Measurements from ENCODE around the gene HMGCL. TPM values are rescaled to one million over a fixed set of nuclear protein-coding genes. Genes with fewer than 3 reads are reported as not detected.

The HMGCL gene
- total and polyA plus RNA-seq, 2 of the 13 experiments (the other 11 are each of a cell fraction or from before 2014, with no cell fraction given), result 21.3 to 41.4 TPM

DNA sequence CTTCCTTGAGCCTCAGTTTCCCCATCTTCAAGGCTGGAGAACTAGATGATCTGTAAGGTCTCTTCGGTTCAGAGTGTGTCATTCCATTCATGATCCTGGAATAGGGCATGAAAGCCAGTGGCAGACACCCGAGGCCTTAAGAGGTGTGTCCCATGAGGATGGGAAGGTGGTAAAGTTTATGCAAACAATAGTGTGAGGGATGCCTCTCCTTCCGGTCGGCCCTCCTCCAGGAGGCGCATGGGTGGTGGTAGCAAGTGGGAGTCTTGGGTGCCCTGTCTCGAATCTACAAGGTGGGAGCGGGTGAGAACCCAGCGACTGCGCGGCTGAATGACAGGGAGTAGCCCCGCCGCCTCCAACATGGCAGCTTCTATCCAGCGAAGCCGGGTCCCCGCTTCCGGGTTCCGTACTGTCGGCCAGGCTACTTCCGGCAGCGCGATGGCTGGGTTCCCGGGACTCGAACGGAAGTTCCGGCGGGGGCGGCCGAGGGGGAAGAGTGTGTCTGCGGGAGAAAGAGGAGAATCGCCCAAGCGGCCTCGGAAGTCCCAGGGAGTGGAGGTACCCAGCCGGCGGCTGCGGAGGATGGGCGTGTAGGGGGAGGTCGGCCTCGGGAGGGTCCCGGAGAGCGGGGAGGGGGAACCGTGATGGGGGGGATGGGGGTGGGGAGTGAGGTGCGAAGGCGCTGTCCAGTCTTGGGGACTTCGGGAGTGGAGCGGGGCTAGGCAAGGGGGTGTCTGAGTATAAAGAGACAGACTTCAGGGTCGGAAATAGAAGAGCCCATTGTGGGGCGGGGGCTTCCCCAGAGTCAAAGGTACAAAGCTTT is 34.3 kb downstream of the HMGCL start, which contains the start of gene LYPLA2 (continued):
- TF ChIP-seq ZSCAN30 (CRISPR knock-in tag; IDR thresholded peaks at IDR 0.05) (no peak), KMT2B (CRISPR knock-in tag; IDR thresholded peaks at IDR 0.05) (no peak), PAF1 (CRISPR knock-in tag; IDR thresholded peaks at IDR 0.05) (no peak), DNMT3B (CRISPR knock-in tag; conservative IDR thresholded peaks at IDR 0.05) (no peak), NAIF1 (CRISPR knock-in tag; IDR thresholded peaks at IDR 0.05; ENCODE audit: borderline replicate concordance) (no peak), ZNF232 (CRISPR knock-in tag; IDR thresholded peaks at IDR 0.05; ENCODE audit: borderline replicate concordance) (no peak), RCOR2 (CRISPR knock-in tag; IDR thresholded peaks at IDR 0.05) (no peak), CBX5 (CRISPR knock-in tag; IDR thresholded peaks at IDR 0.05; ENCODE audit: borderline replicate concordance) (no peak), HMG20A (CRISPR knock-in tag; IDR thresholded peaks at IDR 0.05; ENCODE audit: borderline replicate concordance) (no peak), ZNF124 (CRISPR knock-in tag; IDR thresholded peaks at IDR 0.05) (peak; percentile 56), HNRNPUL1 (IDR thresholded peaks at IDR 0.05; ENCODE audit: low read depth, low read length) (no peak), RBAK (CRISPR knock-in tag; IDR thresholded peaks at IDR 0.05) (no peak), ZNF883 (CRISPR knock-in tag; IDR thresholded peaks at IDR 0.05; ENCODE audit: not compliant biosample characterization) (no peak), PLRG1 (conservative IDR thresholded peaks at IDR 0.05) (no peak), MAF1 (CRISPR knock-in tag; IDR thresholded peaks at IDR 0.05; ENCODE audit: borderline replicate concordance) (no peak), MZF1 (CRISPR knock-in tag; IDR thresholded peaks at IDR 0.05; ENCODE audit: borderline replicate concordance) (no peak), ZNF256 (CRISPR knock-in tag; conservative IDR thresholded peaks at IDR 0.05) (no peak), MEF2D (CRISPR knock-in tag; IDR thresholded peaks at IDR 0.05) (no peak), JARID2 (CRISPR knock-in tag; IDR thresholded peaks at IDR 0.05; ENCODE audit: insufficient replicate concordance) (no peak), ZBTB21 (CRISPR knock-in tag; IDR thresholded peaks at IDR 0.05) (no peak), ZNF577 (CRISPR knock-in tag; IDR thresholded peaks at IDR 0.05; ENCODE audit: borderline replicate concordance, low read depth) (no peak), PHF20 (CRISPR knock-in tag; IDR thresholded peaks at IDR 0.05) (peak; percentile 85), KMT2A (CRISPR knock-in tag; IDR thresholded peaks at IDR 0.05) (0 out of 2 replicates have a peak, but pooled peaks have one; percentile 57), ZNF441 (CRISPR knock-in tag; IDR thresholded peaks at IDR 0.05; ENCODE audit: borderline replicate concordance) (no peak), GFI1 (CRISPR knock-in tag; IDR thresholded peaks at IDR 0.05; ENCODE audit: borderline replicate concordance) (peak; percentile 13; the same call in 1 of the 2 replicates), ZNF383 (CRISPR knock-in tag; IDR thresholded peaks at IDR 0.05; ENCODE audit: borderline replicate concordance) (no peak), PITX1 (CRISPR knock-in tag; IDR thresholded peaks at IDR 0.05) (0 out of 2 replicates have a peak, but pooled peaks have one; percentile 31)
- TF ChIP-seq, protein P1, sequence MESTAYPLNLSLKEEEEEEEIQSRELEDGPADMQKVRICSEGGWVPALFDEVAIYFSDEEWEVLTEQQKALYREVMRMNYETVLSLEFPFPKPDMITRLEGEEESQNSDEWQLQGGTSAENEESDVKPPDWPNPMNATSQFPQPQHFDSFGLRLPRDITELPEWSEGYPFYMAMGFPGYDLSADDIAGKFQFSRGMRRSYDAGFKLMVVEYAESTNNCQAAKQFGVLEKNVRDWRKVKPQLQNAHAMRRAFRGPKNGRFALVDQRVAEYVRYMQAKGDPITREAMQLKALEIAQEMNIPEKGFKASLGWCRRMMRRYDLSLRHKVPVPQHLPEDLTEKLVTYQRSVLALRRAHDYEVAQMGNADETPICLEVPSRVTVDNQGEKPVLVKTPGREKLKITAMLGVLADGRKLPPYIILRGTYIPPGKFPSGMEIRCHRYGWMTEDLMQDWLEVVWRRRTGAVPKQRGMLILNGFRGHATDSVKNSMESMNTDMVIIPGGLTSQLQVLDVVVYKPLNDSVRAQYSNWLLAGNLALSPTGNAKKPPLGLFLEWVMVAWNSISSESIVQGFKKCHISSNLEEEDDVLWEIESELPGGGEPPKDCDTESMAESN (CRISPR knock-in tag; conservative IDR thresholded peaks at IDR 0.05), result no peak
